HCT116 (cell line): ENCODE measurements around the gene CAV1. TPM values are rescaled to one million over a fixed set of nuclear protein-coding genes. Genes with fewer than 3 reads are reported as not detected.

ENCODE experiments used
- ATAC-seq: fragments of 200-7000 bp; cut with Tn5 transposase; 2 replicates; pipeline ENCODE4 v1.9.1; 2020; ENCODE audit warnings: mild to moderate bottlenecking, moderate library complexity
- BruUV-seq: library from RNA; stranded (reverse); fragments of 400-500 nt; replicated peaks from 2 replicates; lab custom pipeline; 2021; lab: Mats Ljungman, UMichigan
- CTCF ChIA-PET: fragments of 300-600 bp; sonication (Branson Sonifier 250); formaldehyde crosslinking; loops from one replicate; lab custom pipeline; 2021; ENCODE audit warnings: antibody characterized with exemption; lab: Charles Lee
- POLR2A ChIA-PET: fragments of 300-600, 350-600 bp; sonication (Branson Sonifier 250); formaldehyde crosslinking; loops from one replicate; lab custom pipeline; 2021; ENCODE audit warnings: antibody characterized with exemption; lab: Charles Lee
- RAD21 ChIA-PET, 2 experiments: fragments of 300-600 bp; sonication (Branson Sonifier 250); formaldehyde crosslinking; loops; one replicate each; lab custom pipeline; 2023; ENCODE audit warnings: low total read pairs in 2 of 2; ENCODE audit not compliant: uncharacterized antibody in 2 of 2, unreplicated experiment in 2 of 2, low non-redundant PET in 1 of 2; lab: Charles Lee
- DNase-seq: peaks from one replicate; pipeline ENCODE4 v3.0.0-alpha.2; 2010; ENCODE audit warnings: low read depth, low spot score
- H2AFZ ChIP-seq: fragments of 200-600 bp; shearing (Covaris generic), sonication (generic); 2 replicates; pipeline ENCODE4 v1.6.1; 2017; ENCODE audit warnings: low read depth, mixed run types, mixed read lengths, antibody characterized with exemption, low read length; ENCODE audit not compliant: poor library complexity, severe bottlenecking
- H3K27ac ChIP-seq: 2 replicates; pipeline ENCODE4 v1.5.1; 2012; ENCODE audit warnings: low read depth, low read length
- H3K27me3 ChIP-seq: fragments of 200-600 bp; sonication (generic); 2 replicates; pipeline ENCODE4 v1.6.1; 2016; ENCODE audit warnings: mixed run types, low read length, mixed read lengths; ENCODE audit not compliant: insufficient read depth
- H3K36me3 ChIP-seq, 2 experiments: fragments of 200-500 bp in 1 of 2; fragments of 200-600 bp in 1 of 2; sonication (Bioruptor generic) in 1 of 2; sonication (generic) in 1 of 2; 2 replicates each; pipeline versions ENCODE4 v1.5.1 to v1.6.1; 2014 to 2016; ENCODE audit warnings: low read length in 2 of 2, inconsistent platforms in 1 of 2, mixed read lengths in 1 of 2, mixed run types in 1 of 2; ENCODE audit not compliant: insufficient read depth in 2 of 2, control insufficient read depth in 1 of 2
- H3K4me1 ChIP-seq, 2 experiments: fragments of 200-600 bp in 1 of 2; sonication (generic) in 1 of 2; 2 replicates each; pipeline versions ENCODE4 v1.5.1 to v1.6.1; 2012 to 2017; ENCODE audit warnings: low read length in 2 of 2, inconsistent platforms in 1 of 2, mild to moderate bottlenecking in 1 of 2, mixed read lengths in 1 of 2, mixed run types in 1 of 2, moderate library complexity in 1 of 2; ENCODE audit not compliant: insufficient read depth in 2 of 2, control insufficient read depth in 1 of 2
- H3K4me2 ChIP-seq: fragments of 200-600 bp; sonication (generic); 2 replicates; pipeline ENCODE4 v1.6.1; 2017; ENCODE audit warnings: mixed run types, low read length, mixed read lengths
- H3K4me3 ChIP-seq, 2 experiments: fragments of 200-600 bp in 1 of 2; sonication (generic) in 1 of 2; replicated peaks in 1 of 2; 2 replicates each; pipeline ENCODE4 v1.5.1; 2011 to 2016; ENCODE audit warnings: low read length in 2 of 2, control low read depth in 1 of 2, low read depth in 1 of 2, mild to moderate bottlenecking in 1 of 2, mixed read lengths in 1 of 2, mixed run types in 1 of 2
- H3K79me2 ChIP-seq: fragments of 200-600 bp; sonication (generic); 2 replicates; pipeline ENCODE4 v1.6.1; 2017; ENCODE audit warnings: mild to moderate bottlenecking, mixed run types, low read length, moderate library complexity, mixed read lengths; ENCODE audit not compliant: insufficient read depth
- H3K9ac ChIP-seq: fragments of 200-600 bp; sonication (generic); 2 replicates; pipeline ENCODE4 v1.6.1; 2016; ENCODE audit warnings: low read length, mixed read lengths
- H3K9me2 ChIP-seq: fragments of 200-600 bp; sonication (generic), shearing (Covaris generic); 2 replicates; pipeline ENCODE4 v1.6.1; 2017; ENCODE audit warnings: mixed run types, mild to moderate bottlenecking, moderate library complexity; ENCODE audit not compliant: insufficient read depth
- H3K9me3 ChIP-seq, 2 experiments: fragments of 200-500 bp in 1 of 2; fragments of 200-600 bp in 1 of 2; sonication (Bioruptor generic) in 1 of 2; sonication (generic) in 1 of 2; 2 replicates each; pipeline ENCODE4 v1.6.1; 2014 to 2017; ENCODE audit warnings: low read length in 2 of 2, mixed read lengths in 2 of 2, inconsistent platforms in 1 of 2, low read depth in 1 of 2, mild to moderate bottlenecking in 1 of 2, mixed run types in 1 of 2, moderate library complexity in 1 of 2; ENCODE audit not compliant: control insufficient read depth in 1 of 2, insufficient read depth in 1 of 2
- H4K20me1 ChIP-seq: fragments of 200-600 bp; sonication (generic), shearing (Covaris generic); 2 replicates; pipeline ENCODE4 v1.6.1; 2017; ENCODE audit warnings: mixed run types, mild to moderate bottlenecking, moderate library complexity; ENCODE audit not compliant: insufficient read depth
- ATF3 ChIP-seq: IDR thresholded peaks from 2 replicates; pipeline ENCODE4 v1.6.1; 2012
- CEBPB ChIP-seq: IDR thresholded peaks from 2 replicates; pipeline ENCODE4 v1.6.1; 2012; ENCODE audit warnings: low read depth
- ELF1 ChIP-seq: IDR thresholded peaks from 2 replicates; pipeline ENCODE4 v1.6.1; 2012; ENCODE audit warnings: low read depth, borderline replicate concordance
- EZH2 ChIP-seq: fragments of 200-600 bp; sonication (generic); IDR thresholded peaks from 2 replicates; pipeline ENCODE4 v1.6.1; 2017; ENCODE audit warnings: antibody characterized with exemption, mixed run types
- EZH2phosphoT487 ChIP-seq: fragments of 200-600 bp; IDR thresholded peaks from 2 replicates; pipeline ENCODE4 v1.6.1; 2018; ENCODE audit warnings: antibody characterized with exemption, borderline replicate concordance
- FOSL1 ChIP-seq: IDR thresholded peaks from 2 replicates; pipeline ENCODE4 v1.6.1; 2012; ENCODE audit warnings: low read depth
- MAX ChIP-seq: IDR thresholded peaks from 2 replicates; pipeline ENCODE4 v1.6.1; 2012
- POLR2A ChIP-seq: IDR thresholded peaks from 2 replicates; pipeline ENCODE4 v1.7.0; 2011; ENCODE audit warnings: borderline replicate concordance; ENCODE audit not compliant: insufficient read depth, insufficient read length; ENCODE audit errors: extremely low read depth
- POLR2AphosphoS5 ChIP-seq: IDR thresholded peaks from 2 replicates; pipeline ENCODE4 v1.6.1; 2011; ENCODE audit warnings: mild to moderate bottlenecking, low read depth, low read length, moderate library complexity
- RAD21 ChIP-seq: IDR thresholded peaks from 2 replicates; pipeline ENCODE4 v1.6.1; 2012; ENCODE audit warnings: low read depth, mild to moderate bottlenecking
- REST ChIP-seq: IDR thresholded peaks from 2 replicates; pipeline ENCODE4 v1.6.1; 2012; ENCODE audit warnings: low read depth
- SIN3A ChIP-seq: IDR thresholded peaks from 2 replicates; pipeline ENCODE4 v1.6.1; 2012; ENCODE audit warnings: low read depth
- SRF ChIP-seq: IDR thresholded peaks from 2 replicates; pipeline ENCODE4 v1.6.1; 2012; ENCODE audit warnings: low read depth
- TCF7L2 ChIP-seq: IDR thresholded peaks from 2 replicates; pipeline ENCODE4 v1.7.0; 2011; ENCODE audit warnings: borderline replicate concordance, inconsistent platforms; ENCODE audit not compliant: insufficient read depth, insufficient read length; ENCODE audit errors: extremely low read depth
- ZFX ChIP-seq: fragments of 450-650 bp; IDR thresholded peaks from 2 replicates; pipeline ENCODE4 v1.6.1; 2017
- ZNF274 ChIP-seq: fragments of 200-500 bp; sonication (Bioruptor generic); IDR thresholded peaks from 2 replicates; pipeline ENCODE4 v1.6.1; 2014; ENCODE audit warnings: mild to moderate bottlenecking, low read depth, low read length, inconsistent platforms
- intact Hi-C: fragments of 100-400 bp; cut with micrococcal nuclease; formaldehyde crosslinking; loops from 2 replicates; pipeline ENCODE4 v1.10.0; 2022
- total RNA-seq: library from RNA; stranded (reverse); gene quantifications from one replicate; pipeline ENCODE4 v1.2.1, GENCODE V29; 2021; ENCODE audit not compliant: unreplicated experiment

The CAV1 gene
- total RNA-seq, 1 experiment from 2014 or later, result 298 TPM

GRCh38 chr7:116610210-116610609 is 85.4 kb downstream of the CAV1 start:
- TF ChIP-seq EZH2phosphoT487 (no peak), EZH2 (no peak), FOSL1 (no peak), REST (no peak), POLR2A (no peak)
- no peak overlapping the region for H2AFZ ChIP-seq
- DNase-seq (no peak), ATAC-seq (no peak)
- intact Hi-C loops, result no loop called here
- CTCF ChIA-PET, result no interaction called here
- no TSS peak for BruUV-seq
- no peaks in the 10 kb centered on the region for H3K79me2 ChIP-seq
- H3K36me3 ChIP-seq, result no peaks in the 10 kb centered on the region
- H4K20me1 ChIP-seq, result no peaks in the 10 kb centered on the region
- H3K27me3 ChIP-seq, result no peaks in the 10 kb centered on the region
- POLR2A ChIA-PET, result no interaction called here
- H3K27ac ChIP-seq, result no peak overlapping the region
- no peaks in the 10 kb centered on the region for H3K9me2 ChIP-seq
- H3K9ac ChIP-seq, result no peak overlapping the region
- RAD21 ChIA-PET, result no interaction called here
- no peak overlapping the region for H3K4me2 ChIP-seq
- no peaks in the 10 kb centered on the region for H3K9me3 ChIP-seq
- no peaks in the 10 kb centered on the region for H3K4me1 ChIP-seq
- H3K4me3 ChIP-seq, result no peak overlapping the region

- Histone ChIP-seq H3K27ac (no peak overlapping the region), H3K79me2 (no peaks in the 10 kb centered on the region), H3K36me3 (no peaks in the 10 kb centered on the region), H3K9me3 (no peaks in the 10 kb centered on the region), H3K9ac (no peak overlapping the region), H2AFZ (no peak overlapping the region), H3K9me2 (no peaks in the 10 kb centered on the region), H3K27me3 (no peaks in the 10 kb centered on the region), H3K4me1 (peaks cover 0 to under 1% of the 10 kb centered on the region in 2 experiments; a peak in 1 of 4 replicates), H4K20me1 (no peaks in the 10 kb centered on the region), H3K4me2 (no peak overlapping the region), H3K4me3 (no peak overlapping the region)
- CTCF ChIA-PET, result no interaction called here
- DNase-seq (no peak), ATAC-seq (no peak)
- no TSS peak for BruUV-seq
- RAD21 ChIA-PET, result no interaction called here
- POLR2A ChIA-PET, result no interaction called here
- intact Hi-C loops, result no loop called here
- TF ChIP-seq SRF, result no peak
- no peak for TF ChIP-seq TCF7L2
- TF ChIP-seq ATF3, result no peak
- TF ChIP-seq POLR2A, result no peak
- TF ChIP-seq ELF1, result no peak
- no peak for TF ChIP-seq MAX
- TF ChIP-seq ZFX, result no peak
- no peak for TF ChIP-seq SIN3A
- no peak for TF ChIP-seq RAD21
- TF ChIP-seq EZH2, result no peak
- no peak for TF ChIP-seq POLR2AphosphoS5
- no peak for TF ChIP-seq ZNF274
- TF ChIP-seq CEBPB, result no peak
Measured at GRCh38 chr7:116610721-116611120, 85.9 kb downstream of the CAV1 start.
